Fibroblast of lung (primary cell): ENCODE results near the gene NXPH4.

Source experiments
- CTCF ChIP-seq, 2 donors: IDR thresholded peaks in 1 of 2; conservative IDR thresholded peaks in 1 of 2; 1 replicate in 1 of 2; 2 replicates in 1 of 2; pipeline ENCODE4 v1.5.1; 2011 to 2012; ENCODE audit warnings: low read length in 2 of 2, control low read depth in 1 of 2, inconsistent platforms in 1 of 2, low read depth in 1 of 2, mild to moderate bottlenecking in 1 of 2
- EZH2 ChIP-seq: IDR thresholded peaks from 2 replicates; pipeline ENCODE4 v1.5.1; 2012; ENCODE audit warnings: low read length, control low read depth, mild to moderate bottlenecking; ENCODE audit errors: missing control alignments

- TF ChIP-seq CTCF (conservative IDR thresholded peaks at IDR 0.05 in 1 of 2, IDR thresholded peaks at IDR 0.05 in 1 of 2; ENCODE audit: low read depth in 1 of 2, low read length in 2 of 2) (no peak), EZH2 (no peak)
Observed at GRCh38 chr12:57258977-57259970, 42.7 kb downstream of the NXPH4 start.
